DND-41 (cell line): ENCODE data around the gene DGUOK.

Source experiments
- EZH2 ChIP-seq: IDR thresholded peaks from 3 replicates; pipeline ENCODE4 v1.6.1; 2012; ENCODE audit warnings: borderline replicate concordance, low read depth, mild to moderate bottlenecking, moderate library complexity, low read length, inconsistent platforms; ENCODE audit not compliant: severe bottlenecking
- TF ChIP-seq, protein P1 (sequence below): IDR thresholded peaks from 2 replicates; pipeline ENCODE4 v1.5.1; 2012; ENCODE audit warnings: borderline replicate concordance, low read length, moderate library complexity, mild to moderate bottlenecking; ENCODE audit not compliant: poor library complexity, severe bottlenecking; ENCODE audit errors: extremely low read depth

- TF ChIP-seq, protein P1, sequence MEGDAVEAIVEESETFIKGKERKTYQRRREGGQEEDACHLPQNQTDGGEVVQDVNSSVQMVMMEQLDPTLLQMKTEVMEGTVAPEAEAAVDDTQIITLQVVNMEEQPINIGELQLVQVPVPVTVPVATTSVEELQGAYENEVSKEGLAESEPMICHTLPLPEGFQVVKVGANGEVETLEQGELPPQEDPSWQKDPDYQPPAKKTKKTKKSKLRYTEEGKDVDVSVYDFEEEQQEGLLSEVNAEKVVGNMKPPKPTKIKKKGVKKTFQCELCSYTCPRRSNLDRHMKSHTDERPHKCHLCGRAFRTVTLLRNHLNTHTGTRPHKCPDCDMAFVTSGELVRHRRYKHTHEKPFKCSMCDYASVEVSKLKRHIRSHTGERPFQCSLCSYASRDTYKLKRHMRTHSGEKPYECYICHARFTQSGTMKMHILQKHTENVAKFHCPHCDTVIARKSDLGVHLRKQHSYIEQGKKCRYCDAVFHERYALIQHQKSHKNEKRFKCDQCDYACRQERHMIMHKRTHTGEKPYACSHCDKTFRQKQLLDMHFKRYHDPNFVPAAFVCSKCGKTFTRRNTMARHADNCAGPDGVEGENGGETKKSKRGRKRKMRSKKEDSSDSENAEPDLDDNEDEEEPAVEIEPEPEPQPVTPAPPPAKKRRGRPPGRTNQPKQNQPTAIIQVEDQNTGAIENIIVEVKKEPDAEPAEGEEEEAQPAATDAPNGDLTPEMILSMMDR: no peak
- no peak for TF ChIP-seq EZH2
These were observed 49.4 kb upstream of the DGUOK start for GRCh38 chr2:73877071-73877802.
